Stimulated activated CD8-positive, alpha-beta memory T cell treated with anti-CD3 and anti-CD28 coated beads, Interleukin-4, amount 100 ng/mL, for 4 hours (primary cell): ENCODE data around the gene ADGRL3.

ENCODE experiments used
- DNase-seq, 2 donors: peaks; one replicate each; pipeline ENCODE4 v3.0.0-alpha.2; 2020; ENCODE audit warnings: low read depth in 2 of 2, low spot score in 1 of 2

ADGRL3 gene

DNA sequence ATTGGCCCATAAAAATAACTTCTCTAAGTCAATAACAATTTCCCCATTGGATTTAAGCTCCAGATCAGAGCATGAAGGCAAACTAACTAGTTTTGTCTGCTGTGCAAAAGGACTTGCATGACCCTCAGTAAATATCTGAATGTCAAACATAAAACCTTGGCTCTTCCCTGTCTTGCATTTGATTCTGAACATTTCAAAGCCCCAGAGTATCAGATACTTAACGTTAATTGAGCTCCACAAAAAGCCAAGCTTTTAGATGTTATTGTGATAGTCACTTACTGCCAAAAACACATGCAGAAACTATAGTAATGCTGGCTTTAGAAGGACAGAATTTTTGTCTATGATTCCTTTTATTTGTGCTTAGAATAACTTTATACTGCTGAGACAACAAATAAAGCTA lies 664.2 kb downstream of the ADGRL3 start:
- DNase-seq = no peak

DNA sequence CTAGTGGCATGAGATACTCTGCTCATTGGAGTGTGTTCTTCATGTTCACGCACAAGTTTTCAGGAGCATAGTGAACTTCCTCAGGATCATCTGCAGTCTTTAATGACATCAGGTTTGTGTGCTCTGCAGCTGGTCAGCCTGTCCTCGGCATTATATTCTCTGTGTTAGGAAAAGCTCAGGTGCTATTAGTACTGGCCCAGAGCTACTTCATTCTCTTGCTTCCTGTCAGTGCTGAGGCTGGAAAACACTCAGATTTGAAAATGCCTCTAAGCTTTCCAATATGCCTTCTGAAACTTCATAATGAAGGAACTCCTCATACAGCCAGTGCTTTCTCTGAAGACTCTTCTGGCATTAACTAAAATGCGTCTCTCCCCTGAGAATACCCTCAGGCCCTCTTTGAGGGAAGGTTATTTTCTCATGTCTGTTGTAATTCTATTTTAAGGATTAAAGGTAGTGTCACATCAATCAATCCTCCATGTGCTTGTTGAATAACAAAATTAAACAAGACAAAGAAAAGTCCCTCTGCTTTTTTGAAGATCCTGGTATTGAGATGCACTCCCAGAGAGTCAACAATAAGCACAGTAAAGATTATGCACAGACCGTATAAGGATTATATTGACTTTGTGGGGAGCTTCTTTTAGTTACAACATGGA lies 666.4 kb downstream of the ADGRL3 start:
- no peak for DNase-seq

DNA sequence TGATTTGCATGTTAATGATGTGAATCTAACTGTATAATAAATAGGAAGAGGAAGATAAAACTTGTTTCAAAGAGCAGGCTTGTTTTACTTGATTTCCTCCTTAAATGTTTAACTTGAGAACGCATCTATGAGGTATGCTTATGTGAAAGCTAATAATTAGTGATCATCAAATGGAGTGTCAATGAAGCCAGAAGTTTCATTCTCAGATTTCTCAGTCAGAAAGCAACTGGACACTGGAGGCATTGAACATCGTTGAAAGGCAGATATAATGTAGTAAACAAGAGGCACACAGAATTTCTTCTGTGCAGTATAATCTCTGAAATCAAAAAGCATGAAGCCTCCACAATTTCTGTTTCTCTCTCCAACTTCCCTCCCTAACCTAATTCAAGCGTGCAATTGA lies 672.9 kb downstream of the ADGRL3 start:
- no peak for DNase-seq

DNA sequence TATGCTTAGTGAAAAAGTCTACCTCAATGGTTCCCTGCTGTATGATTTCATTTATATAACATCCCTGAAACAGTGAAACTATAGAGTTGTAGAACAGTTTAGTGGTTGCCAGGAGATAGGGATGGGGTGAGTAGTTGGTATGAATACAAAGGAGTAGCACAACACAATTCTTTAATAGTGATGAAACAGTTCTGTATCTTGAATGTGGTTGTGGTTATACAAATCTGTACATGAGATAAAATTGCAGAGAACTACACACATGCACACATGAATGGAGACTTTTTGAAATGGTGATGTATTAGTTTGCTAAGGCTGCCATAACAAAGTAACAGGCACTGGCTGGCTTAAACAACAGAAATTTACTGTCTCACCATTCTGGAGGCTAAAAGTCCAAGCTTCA lies 677.1 kb downstream of the ADGRL3 start:
- DNase-seq = no peak

DNA sequence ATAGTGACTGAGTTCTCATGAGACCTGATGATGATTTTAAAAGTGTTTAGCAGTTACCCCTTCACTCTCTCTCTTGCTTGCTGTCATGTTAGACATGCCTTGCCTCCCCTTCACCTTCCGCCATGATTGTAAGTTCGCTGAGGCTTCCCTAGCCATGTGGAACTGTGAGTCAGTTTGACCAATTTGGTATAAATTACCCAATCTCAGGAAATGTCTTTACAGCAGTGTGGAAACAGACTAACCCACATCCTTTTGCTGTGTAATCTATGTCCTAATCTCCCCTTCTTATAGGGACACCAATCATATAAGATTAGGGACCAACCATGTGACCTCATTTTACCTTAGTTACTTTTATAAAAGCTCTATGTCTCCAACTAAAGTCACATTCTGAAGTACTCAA lies 677.8 kb downstream of the ADGRL3 start:
- DNase-seq = no peak

DNA sequence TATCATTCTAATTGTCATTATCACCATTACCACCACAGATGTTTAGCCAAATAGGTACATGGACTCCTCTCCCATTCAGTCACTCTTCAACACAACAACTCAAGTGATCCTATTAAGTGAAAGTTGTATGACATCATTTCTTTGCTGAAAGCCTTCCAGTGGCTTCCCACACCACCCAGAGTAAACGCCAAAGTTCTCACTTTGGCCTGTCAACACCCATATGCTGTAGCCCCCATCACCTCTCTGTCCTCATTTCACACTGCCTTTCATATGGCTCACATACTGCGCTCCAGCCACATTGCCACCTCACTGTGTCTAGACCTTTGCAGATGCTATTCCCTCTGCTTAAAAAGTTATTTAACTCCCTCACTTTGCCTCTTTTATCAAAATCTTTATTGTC lies 682.3 kb downstream of the ADGRL3 start:
- no peak for DNase-seq

DNA sequence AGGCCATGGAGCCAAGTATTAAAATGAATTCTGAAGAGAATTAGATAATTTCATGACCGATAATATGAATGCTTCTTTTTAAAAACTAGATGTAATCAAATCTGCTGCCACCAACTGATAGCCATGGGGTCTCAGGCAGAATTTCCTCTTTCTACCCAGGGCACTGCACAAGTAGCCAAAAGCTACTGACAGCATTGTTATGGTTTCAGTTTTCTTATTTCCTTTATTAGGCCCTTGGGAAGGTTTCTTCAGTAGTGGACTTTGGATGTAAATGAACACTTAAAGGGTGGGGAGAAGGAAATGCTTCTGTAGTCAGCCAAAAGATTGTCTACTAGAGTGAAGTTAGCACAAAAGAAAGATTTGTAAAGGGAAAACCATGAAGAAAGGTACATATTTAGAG lies 686.0 kb downstream of the ADGRL3 start:
- no peak for DNase-seq

DNA sequence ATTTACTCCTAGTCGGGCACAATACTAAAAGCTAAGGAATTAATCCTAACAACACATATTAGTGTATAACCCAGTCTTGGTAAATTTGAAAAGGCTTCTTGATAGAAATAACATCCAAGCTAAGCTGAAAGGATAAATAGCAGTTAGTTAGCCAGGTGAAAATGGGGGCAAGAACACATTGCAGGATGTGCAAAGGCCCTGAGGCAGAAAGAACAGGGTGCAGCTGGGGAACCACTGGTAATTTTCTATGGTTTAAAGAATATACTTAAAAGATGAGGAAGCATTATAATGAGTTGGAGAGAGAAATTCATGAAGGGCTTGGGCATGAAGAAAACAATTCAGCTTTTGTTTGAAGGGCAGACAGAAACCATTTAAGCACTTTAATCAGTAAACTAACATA lies 689.0 kb downstream of the ADGRL3 start:
- DNase-seq = no peak

DNA sequence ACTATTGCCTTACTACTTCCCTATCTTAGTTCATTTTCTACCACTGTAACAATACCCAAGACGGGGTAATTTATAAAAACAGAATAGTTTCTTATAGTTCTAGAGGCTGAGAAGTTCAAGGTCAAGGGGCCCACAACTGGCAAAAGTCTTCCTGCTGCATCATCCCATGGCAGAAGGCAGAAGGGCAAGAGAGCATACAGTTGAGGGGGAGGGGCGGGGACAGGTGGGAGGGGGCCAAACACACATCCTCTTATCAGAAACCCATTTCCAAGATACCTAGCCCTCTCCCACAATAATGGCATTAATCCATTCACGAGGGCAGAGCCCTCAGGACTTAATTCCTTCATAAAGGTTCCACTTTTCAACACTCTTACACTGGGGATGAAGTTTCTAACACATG lies 690.2 kb downstream of the ADGRL3 start:
- no peak for DNase-seq

DNA sequence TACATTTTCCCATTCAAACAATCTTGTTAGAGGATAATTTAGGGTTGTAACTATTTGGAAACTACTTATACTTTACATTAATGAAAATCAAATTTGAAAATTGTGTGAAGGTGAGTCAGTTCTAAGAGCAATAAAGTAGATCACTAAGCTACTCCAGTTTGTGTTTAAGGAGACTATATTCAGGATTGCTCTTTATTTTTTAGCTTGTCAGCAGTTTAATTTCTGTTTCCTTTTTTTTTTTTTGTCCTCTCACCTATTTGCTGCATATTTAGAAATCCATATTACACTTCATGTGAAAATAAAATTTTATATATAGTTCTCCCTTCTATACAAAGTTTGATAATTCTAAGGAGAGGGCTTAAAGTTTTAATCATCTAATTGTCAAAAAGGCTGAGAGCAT lies 691.8 kb downstream of the ADGRL3 start:
- no peak for DNase-seq

DNA sequence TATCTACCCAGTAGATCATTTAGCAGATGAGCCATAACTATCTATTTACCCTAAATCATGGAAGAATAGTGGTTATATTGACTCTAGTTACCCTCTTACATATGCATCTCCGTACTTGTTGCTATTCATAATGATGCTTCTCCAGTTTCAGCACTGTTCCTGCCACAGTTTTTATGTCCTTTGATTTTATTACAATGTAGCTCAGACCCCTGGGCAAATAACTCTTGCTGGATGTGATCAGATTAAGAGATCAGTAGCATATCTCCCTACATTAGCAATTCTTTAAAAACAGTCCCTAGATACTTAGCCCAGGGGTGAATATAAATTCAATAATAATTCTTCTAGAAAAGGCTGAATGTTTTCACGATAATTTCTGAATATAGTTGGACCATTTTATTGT lies 696.5 kb downstream of the ADGRL3 start:
- no peak for DNase-seq

DNA sequence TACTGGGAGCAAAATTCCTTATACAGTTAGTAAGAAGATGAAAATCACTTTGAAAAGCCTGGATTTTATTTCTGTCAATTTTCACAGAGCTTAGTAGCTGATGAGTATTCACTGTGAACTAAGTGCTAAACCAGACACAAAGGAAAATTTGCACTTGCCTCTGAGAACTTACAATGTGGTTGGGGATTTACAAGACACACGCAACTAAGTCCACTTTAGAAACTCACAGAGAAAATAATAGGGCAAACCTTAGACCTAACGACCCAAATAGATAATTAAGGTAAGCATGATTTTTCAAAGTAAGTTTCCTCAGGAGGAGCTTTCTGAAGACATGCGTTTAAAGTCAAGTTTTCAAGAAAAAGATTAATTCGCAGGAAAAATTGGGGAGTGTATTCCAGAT lies 708.9 kb downstream of the ADGRL3 start:
- DNase-seq = no peak

DNA sequence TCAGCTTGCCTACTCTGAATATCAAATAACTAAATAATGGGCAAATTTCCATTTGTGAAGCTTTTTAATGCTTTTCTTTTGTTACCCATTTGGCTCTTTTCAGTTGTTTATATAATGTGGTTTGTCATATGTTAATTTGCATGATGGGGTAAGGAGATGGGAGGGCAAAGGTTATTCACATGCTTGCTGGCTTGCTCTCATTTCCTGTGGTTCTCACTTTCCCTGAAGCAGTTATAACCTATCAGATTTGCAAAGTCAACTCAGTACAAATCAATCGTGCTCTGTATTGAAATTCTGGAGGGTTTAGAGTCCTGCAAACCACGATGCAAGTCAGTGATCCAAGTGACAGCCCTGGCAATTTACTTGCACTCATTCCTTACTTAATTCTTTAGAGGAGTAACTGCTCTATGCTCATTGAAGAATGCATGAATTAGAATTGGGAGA lies 711.2 kb downstream of the ADGRL3 start:
- no peak for DNase-seq

DNA sequence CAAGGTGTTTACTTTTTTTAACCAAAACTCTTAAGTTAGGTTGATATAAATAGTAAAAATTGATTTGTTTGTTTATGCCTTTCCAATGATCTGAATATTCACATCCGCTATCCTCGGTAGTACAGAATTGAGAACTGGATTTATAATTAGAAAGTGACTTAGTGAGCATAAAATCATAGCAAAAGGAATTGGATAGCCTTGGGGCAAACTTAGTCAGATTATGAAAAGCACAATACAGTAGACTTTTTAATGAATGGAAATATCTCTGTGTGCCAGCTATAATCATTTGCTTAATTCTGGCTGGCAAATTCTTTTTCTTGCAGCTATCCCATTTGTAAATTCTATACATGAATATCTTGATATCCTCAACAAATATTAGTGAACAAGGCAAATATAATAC lies 713.5 kb downstream of the ADGRL3 start:
- DNase-seq = no peak

DNA sequence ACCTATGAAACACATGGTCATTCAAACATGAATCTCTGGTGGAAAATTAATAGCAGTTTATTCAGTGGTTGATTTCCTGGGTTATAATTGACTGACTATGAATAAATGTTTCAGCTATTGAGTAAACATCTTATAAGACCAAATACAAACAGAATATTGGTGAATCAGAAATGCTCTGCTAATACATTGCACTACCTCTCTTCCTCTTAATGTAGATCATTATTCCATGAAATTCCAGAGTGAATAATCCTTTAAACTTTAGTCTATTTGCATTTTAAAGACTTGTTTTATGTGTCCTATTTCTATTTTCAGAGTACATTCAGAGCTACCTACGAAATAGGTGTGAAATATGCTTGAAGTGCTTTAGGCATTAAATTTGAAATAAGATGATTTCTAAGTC lies 715.4 kb downstream of the ADGRL3 start:
- DNase-seq = no peak

DNA sequence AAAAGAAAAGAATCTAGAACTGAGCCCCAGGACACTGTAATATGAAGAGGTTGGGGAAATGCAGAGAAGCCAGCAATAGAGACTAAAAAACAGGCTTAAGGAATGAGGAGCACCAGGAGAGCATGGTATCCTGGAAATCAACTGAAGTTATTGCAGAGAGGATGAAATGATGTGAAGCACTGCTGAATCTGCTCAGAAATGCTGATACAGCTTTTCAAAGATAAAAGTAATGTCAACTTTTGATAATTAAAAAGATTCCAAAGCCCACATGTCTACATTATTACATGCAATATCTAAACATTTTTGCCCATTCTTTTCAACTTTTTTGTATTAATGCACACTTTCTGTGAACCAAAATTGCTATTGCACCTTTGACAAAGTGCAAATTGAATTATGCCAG lies 718.4 kb downstream of the ADGRL3 start:
- no peak for DNase-seq

DNA sequence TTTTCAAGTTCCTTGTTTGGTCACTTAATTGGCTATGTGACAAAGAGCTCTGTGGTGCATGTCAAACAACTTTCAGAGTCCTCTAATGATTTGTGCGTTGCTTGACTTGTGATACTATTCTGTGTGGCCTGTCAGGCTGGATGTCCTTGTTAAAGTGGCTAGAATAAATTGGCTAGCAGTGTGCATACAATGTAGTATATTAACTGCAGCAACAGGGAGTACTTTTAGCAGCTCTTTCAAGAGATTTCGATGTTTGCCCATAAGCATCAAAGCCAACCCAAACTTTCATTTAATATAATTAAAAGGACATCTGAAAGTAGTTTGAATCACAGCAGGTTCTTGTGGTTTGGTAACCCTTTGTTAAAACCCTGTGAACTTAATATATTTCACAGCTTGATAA lies 718.9 kb downstream of the ADGRL3 start:
- no peak for DNase-seq

DNA sequence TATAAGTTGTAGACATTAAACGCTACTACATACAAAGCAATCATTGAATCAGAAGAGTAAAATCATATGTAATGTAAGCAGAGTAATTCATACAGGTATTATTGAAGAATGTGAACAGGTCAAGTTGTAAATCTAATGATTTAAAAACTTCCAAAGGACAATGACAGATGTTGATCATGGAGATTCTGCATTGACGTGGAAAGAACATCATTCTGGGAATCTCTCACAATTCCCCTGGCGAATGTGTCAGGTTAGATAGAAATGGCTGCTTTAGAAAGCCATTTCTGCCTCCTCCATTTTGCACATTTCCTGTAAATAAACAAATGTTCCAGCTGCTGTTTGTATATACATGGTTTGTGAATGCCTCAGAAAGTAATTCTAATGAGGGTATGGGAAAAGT lies 719.4 kb downstream of the ADGRL3 start:
- DNase-seq = no peak

DNA sequence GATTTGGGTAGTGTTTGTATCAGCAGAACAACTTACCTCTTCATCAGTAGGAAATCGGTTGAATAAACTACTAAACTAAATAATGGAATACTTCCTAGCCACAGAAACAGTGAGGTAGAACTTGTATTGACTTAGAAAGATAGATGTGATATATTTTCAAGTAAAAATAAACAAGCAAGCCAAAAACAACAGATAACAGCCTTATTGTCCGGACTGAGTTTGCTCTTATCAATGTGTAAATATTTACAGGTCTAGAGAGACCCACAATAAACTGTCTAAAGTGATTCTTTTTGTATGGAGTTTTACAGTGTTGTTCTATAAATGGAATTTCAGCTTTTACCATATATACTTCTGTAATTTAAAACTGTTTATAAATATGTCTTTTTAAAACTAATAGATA lies 721.8 kb downstream of the ADGRL3 start:
- DNase-seq = no peak

DNA sequence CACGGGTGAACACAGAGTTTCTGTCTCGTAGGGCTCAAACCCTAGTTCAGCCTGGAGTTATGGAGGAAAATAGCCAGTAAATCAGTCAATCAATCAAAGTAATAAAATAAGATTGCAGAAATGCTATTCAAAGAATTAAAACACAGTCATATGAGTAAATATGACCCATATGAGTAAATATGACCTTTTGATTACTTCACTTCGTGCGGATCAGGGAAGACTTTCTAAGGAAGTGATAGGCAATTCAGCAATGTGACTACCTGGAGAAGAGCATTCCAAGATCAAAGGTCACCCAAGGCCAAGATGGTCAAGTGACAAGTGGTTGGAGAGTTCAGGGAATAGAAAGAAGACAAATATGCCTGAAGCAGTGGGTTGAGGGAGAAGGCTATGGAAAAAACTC lies 722.6 kb downstream of the ADGRL3 start:
- DNase-seq = no peak

DNA sequence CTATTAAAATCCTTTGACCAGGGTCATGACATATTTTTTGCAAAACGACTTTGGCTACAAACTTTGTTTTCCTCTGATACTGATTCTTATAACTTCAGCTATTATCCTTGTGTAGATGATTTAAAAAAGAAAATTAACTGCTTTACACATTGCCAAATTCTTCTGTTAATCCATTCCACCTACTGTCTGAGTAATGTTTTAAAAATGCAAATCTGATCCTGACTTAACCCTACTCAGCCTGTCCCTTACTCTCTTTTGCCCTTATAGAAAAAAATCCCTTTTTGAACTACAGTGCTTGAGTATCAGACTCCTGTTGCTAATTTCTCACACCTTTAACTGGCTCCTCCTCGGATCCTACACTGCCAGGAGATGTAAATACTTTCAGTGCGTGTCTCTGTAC lies 723.1 kb downstream of the ADGRL3 start:
- DNase-seq = no peak

DNA sequence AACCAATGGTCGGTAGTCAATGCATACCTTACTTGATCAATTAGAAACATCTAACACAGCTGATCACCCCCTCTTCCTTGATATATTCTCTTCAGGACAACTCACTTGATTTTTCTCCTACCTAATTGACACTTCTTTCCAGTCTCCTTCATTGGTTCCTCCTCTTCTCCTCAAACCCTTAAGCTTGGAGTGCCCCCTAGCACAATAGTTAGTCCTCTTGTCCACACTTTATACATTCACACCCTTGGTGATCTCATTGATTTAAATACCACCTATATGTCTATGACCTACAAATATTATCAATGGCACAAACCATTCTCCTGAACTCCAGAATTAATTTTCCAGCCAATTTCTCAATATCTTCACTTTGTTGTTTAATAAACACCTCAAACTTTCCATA lies 724.0 kb downstream of the ADGRL3 start:
- DNase-seq = no peak

DNA sequence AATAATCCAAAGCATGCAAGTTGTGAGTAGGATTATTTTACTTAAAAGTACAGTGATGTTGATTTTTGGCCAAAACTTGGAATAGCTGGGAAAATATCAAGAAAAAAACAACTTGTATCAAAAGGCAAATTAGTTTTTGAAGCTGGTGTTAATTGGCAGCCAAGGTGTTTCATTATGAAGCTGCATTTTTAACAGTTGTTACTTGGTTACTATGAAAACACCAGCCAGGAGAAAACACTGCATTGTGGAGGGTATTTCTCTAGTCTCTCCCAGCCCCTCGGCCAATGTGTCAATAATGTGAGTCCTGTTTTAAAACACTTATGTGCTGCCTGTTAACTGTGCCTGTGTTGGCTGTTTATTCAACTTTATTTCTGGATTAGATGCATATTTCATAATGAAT lies 733.4 kb downstream of the ADGRL3 start:
- no peak for DNase-seq

DNA sequence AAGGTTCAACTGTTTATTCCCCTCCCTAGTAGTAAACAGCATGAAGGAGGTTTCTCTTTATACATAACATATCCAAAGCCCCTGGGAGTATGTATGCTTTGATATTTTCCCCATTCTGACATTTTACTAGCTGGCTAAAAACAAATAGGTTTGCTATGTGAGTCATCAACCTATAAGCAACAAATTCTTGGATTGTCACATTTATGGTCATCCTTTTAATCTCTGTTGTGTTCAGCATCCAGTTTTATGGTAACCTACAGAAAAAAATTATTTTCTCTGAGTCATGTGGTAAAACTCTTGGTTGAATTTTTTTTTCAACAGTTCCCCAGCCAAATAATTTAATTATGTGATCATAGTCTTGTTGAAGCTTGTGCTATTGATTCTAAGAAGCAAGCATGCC lies 734.1 kb downstream of the ADGRL3 start:
- DNase-seq = no peak
